GM23248 (cell line): ENCODE results near the gene CTNNAL1. TPM values are rescaled to one million over a fixed set of nuclear protein-coding genes. Genes with fewer than 3 reads are reported as not detected.

Source experiments
- DNase-seq: peaks from one replicate; pipeline ENCODE4 v3.0.0-alpha.2; 2015
- H2AFZ ChIP-seq: fragments of 200-600 bp; sonication (generic); 2 replicates; pipeline ENCODE4 v1.6.1; 2016; ENCODE audit warnings: antibody characterized with exemption
- H3F3A ChIP-seq: fragments of 200-600 bp; sonication (generic); 2 replicates; pipeline ENCODE4 v1.6.1; 2016; ENCODE audit warnings: mild to moderate bottlenecking, antibody characterized with exemption, mixed run types; ENCODE audit not compliant: insufficient read depth
- H3K27ac ChIP-seq: fragments of 200-600 bp; sonication (generic); 2 replicates; pipeline ENCODE4 v1.5.1; 2016; ENCODE audit warnings: mild to moderate bottlenecking
- H3K27me3 ChIP-seq: fragments of 200-600 bp; sonication (generic); replicated peaks from 2 replicates; pipeline ENCODE4 v1.6.1; 2016; ENCODE audit warnings: mild to moderate bottlenecking; ENCODE audit not compliant: insufficient read depth
- H3K36me3 ChIP-seq: fragments of 200-600 bp; sonication (generic); 2 replicates; pipeline ENCODE4 v1.6.1; 2016; ENCODE audit warnings: low read depth, mild to moderate bottlenecking
- H3K4me1 ChIP-seq: fragments of 200-600 bp; sonication (generic); 2 replicates; pipeline ENCODE4 v1.6.1; 2016; ENCODE audit warnings: mild to moderate bottlenecking; ENCODE audit not compliant: insufficient read depth
- H3K4me2 ChIP-seq: fragments of 200-600 bp; sonication (generic); one replicate; pipeline ENCODE4 v1.6.1; 2016; ENCODE audit warnings: mild to moderate bottlenecking; ENCODE audit not compliant: unreplicated experiment
- H3K4me3 ChIP-seq: fragments of 200-600 bp; sonication (generic); 2 replicates; pipeline ENCODE4 v1.5.1; 2016; ENCODE audit warnings: mild to moderate bottlenecking
- H3K79me2 ChIP-seq: fragments of 200-600 bp; sonication (generic); 2 replicates; pipeline ENCODE4 v1.6.1; 2016; ENCODE audit warnings: mild to moderate bottlenecking; ENCODE audit not compliant: insufficient read depth
- H3K9ac ChIP-seq: fragments of 200-600 bp; sonication (generic); 2 replicates; pipeline ENCODE4 v1.6.1; 2016; ENCODE audit warnings: mild to moderate bottlenecking
- H3K9me2 ChIP-seq: fragments of 200-600 bp; sonication (generic); 2 replicates; pipeline ENCODE4 v1.6.1; 2016; ENCODE audit warnings: mixed run types, mild to moderate bottlenecking, moderate library complexity; ENCODE audit not compliant: insufficient read depth
- H3K9me3 ChIP-seq: fragments of 200-600 bp; sonication (generic); one replicate; pipeline ENCODE4 v1.6.1; 2017; ENCODE audit warnings: low read depth
- H4K20me1 ChIP-seq: fragments of 200-600 bp; sonication (generic); 2 replicates; pipeline ENCODE4 v1.6.0; 2016; ENCODE audit not compliant: insufficient read depth
- EZH2 ChIP-seq: fragments of 200-600 bp; sonication (generic); IDR thresholded peaks from 2 replicates; pipeline ENCODE4 v1.6.1; 2018; ENCODE audit warnings: antibody characterized with exemption, mild to moderate bottlenecking; ENCODE audit not compliant: insufficient read depth, poor library complexity, severe bottlenecking
- EZH2phosphoT487 ChIP-seq: fragments of 200-600 bp; sonication (generic); IDR thresholded peaks from 2 replicates; pipeline ENCODE4 v1.6.1; 2018; ENCODE audit warnings: antibody characterized with exemption, moderate library complexity, mild to moderate bottlenecking, low read depth; ENCODE audit not compliant: insufficient read depth
- WGBS, 2 experiments: methylation state at CpG; one replicate each; pipeline ENCODE4 v1.1.6; 2015 to 2017; ENCODE audit warnings: low lambda C conversion rate in 2 of 2, low coverage in 1 of 2; ENCODE audit errors: missing lambda C conversion rate in 2 of 2; 5-methylcytosine and 5-hydroxymethylcytosine counted together
- in situ Hi-C: fragments of 300-500 bp; cut with MboI; formaldehyde crosslinking; loops from 2 replicates; pipeline ENCODE4 v1.15.0; 2020
- polyA plus RNA-seq: library from polyadenylated mRNA; unstranded; fragments of >200 nt; fragmentation: Nextera tagmentation; extraction: Ambion mirVana; gene quantifications from 2 replicates; pipeline ENCODE4 v1.2.1, GENCODE V29; 2016
- total RNA-seq: library from RNA; depleted of rRNA; stranded (reverse); fragments of >200 nt; shearing (Covaris generic); gene quantifications from 2 replicates; pipeline ENCODE4 v1.2.3, GENCODE V29; 2014

The CTNNAL1 gene
- total and polyA plus RNA-seq, 2 experiments from 2014 or later: 97.9 to 119 TPM

DNA sequence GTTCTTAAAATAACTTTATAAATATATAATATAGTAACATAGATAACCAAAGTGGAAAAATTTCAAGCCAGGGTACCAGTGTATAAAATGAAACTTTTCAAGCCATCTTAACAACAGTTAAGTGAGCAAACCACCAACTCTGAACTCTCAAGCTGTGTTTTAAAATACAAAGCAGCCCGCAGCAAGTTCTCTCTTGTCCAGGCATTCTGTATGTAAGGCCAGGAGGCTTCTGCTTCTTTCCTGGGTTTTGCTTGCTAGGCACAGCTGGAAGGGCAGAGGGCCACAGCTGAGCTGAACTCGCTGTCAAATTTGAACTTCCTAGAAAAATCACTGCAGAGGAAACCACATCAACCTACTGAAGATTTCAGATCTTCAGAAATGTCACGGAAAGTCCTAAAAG is 6.8 kb upstream of the CTNNAL1 start:
- TF ChIP-seq EZH2 (no peak), EZH2phosphoT487 (no peak)
- 95 to 97% methylated on average over 3 of the region's 3 CpGs for WGBS, 2 experiments
- H3K27ac ChIP-seq: no peak overlapping the region
- no peak overlapping the region for H2AFZ ChIP-seq
- no peaks in the 10 kb centered on the region for H3K4me1 ChIP-seq
- no peaks in the 10 kb centered on the region for H4K20me1 ChIP-seq
- H3K4me2 ChIP-seq: no peak overlapping the region
- H3K36me3 ChIP-seq: peaks cover 7% of the 10 kb centered on the region; the same call in 1 of the 2 replicates
- H3K9me3 ChIP-seq: no peaks in the 10 kb centered on the region
- H3K79me2 ChIP-seq: no peaks in the 10 kb centered on the region
- H3K9ac ChIP-seq: no peak overlapping the region
- no peaks in the 10 kb centered on the region for H3K9me2 ChIP-seq
- DNase-seq: no peak
- in situ Hi-C loops: no loop called here
- H3K4me3 ChIP-seq: no peak overlapping the region
- peaks cover 10% of the 10 kb centered on the region; the same call in 1 of the 2 replicates for H3F3A ChIP-seq
- no peaks in the 10 kb centered on the region for H3K27me3 ChIP-seq

DNA sequence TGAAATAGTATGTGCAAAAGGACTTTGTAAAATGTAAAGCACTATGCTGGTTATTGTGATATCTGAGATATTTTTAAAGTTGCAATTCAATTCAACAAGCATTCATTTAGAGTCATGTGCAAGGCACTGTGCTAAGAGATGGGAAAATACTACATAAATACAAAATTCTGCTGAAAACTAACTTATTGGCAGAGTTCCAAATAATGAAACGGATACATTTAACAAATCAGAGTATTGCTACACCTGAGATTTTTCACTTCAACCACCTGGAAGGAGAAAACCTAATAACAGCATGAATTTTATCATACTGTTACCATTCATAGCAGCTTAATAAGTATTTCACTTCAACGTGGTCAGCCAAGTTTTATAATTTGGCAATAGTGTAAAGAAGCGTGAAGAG is 6.1 kb upstream of the CTNNAL1 start:
- no peak for TF ChIP-seq EZH2
- no peak for TF ChIP-seq EZH2phosphoT487

DNA sequence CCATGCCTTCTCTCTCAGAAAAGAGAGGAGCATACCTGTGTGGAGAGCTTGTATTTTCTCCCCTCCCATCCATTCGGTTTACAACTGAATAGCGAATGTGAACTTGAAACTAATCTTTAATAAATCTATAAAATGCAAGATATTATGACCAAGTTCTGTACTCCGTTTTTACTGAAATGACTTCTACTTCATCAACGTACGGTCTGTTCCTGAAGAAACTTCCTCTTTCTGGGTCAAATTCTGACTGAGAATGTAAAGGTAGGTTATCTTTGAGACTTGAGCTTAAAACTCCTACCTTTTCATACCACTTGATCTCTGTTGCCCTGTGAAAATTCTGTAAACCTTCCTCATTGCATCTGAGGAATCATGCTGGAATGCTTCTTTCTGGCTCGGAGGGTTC is 4.2 kb upstream of the CTNNAL1 start:
- no peak overlapping the region for H2AFZ ChIP-seq
- H3K4me1 ChIP-seq: peaks cover 13% of the 10 kb centered on the region
- H3K9me2 ChIP-seq: no peaks in the 10 kb centered on the region
- no peak overlapping the region for H3K4me3 ChIP-seq
- WGBS, 2 experiments: 98 to 99% methylated on average over 6 of the region's 6 CpGs
- no peak for TF ChIP-seq EZH2phosphoT487
- TF ChIP-seq EZH2: no peak
- H3K79me2 ChIP-seq: no peaks in the 10 kb centered on the region
- no peak overlapping the region for H3K9ac ChIP-seq
- H3F3A ChIP-seq: peaks cover 23% of the 10 kb centered on the region
- no peaks in the 10 kb centered on the region for H3K27me3 ChIP-seq
- DNase-seq: no peak
- in situ Hi-C loops: no loop called here
- peaks cover 7% of the 10 kb centered on the region; the same call in 1 of the 2 replicates for H3K36me3 ChIP-seq
- H3K4me2 ChIP-seq: no peak overlapping the region
- H4K20me1 ChIP-seq: no peaks in the 10 kb centered on the region
- H3K9me3 ChIP-seq: no peaks in the 10 kb centered on the region
- H3K27ac ChIP-seq: no peak overlapping the region

More for the DNA sequence above, 6.1 kb upstream of the CTNNAL1 start:
- no peak for DNase-seq
- WGBS, 2 experiments: 92 to 95% methylated on average over 3 of the region's 3 CpGs
- H3F3A ChIP-seq: peaks cover 15% of the 10 kb centered on the region
- H3K4me3 ChIP-seq: no peak overlapping the region
- H3K36me3 ChIP-seq: peaks cover 7% of the 10 kb centered on the region; the same call in 1 of the 2 replicates
- H2AFZ ChIP-seq: no peak overlapping the region
- H3K79me2 ChIP-seq: no peaks in the 10 kb centered on the region
- H3K4me1 ChIP-seq: peaks cover 5% of the 10 kb centered on the region
- H3K27me3 ChIP-seq: no peaks in the 10 kb centered on the region
- H3K9me2 ChIP-seq: no peaks in the 10 kb centered on the region
- H3K4me2 ChIP-seq: no peak overlapping the region
- no peak overlapping the region for H3K27ac ChIP-seq
- H3K9me3 ChIP-seq: no peaks in the 10 kb centered on the region
- no peaks in the 10 kb centered on the region for H4K20me1 ChIP-seq
- in situ Hi-C loops: no loop called here
- H3K9ac ChIP-seq: no peak overlapping the region

DNA sequence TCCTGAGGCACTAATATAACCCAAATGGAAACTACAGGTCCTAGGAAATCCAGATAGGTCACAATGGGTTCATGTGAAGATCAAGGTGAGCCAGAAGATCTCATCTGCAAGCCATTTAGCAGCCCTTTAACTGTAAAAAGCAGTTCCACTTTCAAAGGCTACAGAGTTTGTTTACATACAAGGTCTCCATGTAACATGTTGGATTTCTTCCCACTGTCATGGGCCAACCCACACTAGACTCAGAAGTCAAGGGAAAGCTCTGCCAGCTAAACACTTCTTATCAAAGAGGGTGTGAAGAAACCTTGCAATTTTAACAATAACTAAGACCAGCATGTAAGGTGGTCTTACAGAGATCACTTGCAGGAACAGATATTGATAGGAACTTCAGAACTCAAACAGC is 3.8 kb upstream of the CTNNAL1 start:
- Histone ChIP-seq H3K36me3 (peaks cover 7% of the 10 kb centered on the region; the same call in 1 of the 2 replicates), H3K27ac (no peak overlapping the region), H3K27me3 (no peaks in the 10 kb centered on the region), H3K4me3 (no peak overlapping the region), H3K9me3 (no peaks in the 10 kb centered on the region), H3K9me2 (no peaks in the 10 kb centered on the region), H3K79me2 (no peaks in the 10 kb centered on the region), H3K4me2 (no peak overlapping the region), H4K20me1 (no peaks in the 10 kb centered on the region), H3K9ac (no peak overlapping the region), H2AFZ (no peak overlapping the region), H3F3A (peaks cover 24% of the 10 kb centered on the region), H3K4me1 (peaks cover 14% of the 10 kb centered on the region)
- no peak for DNase-seq
- TF ChIP-seq EZH2 (no peak), EZH2phosphoT487 (no peak)
- in situ Hi-C loops: no loop called here

DNA sequence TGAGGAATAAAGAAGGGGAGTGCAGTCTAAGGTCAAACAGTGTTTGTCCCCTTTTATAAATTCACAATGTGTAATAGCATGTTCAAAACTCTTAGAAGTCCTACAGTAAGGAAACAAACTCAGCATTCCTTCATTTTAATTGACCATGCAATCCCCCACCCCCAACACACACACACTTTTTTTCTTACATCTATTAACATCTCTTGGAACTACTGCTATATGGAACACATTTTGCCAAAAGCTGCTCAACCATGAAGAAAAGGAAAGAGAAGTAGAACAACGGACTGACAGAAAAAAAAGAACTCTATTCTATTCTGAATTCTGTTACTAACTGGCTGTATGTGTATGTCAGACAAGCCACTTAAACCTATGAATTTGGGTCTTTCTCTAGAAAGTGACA is 2.8 kb upstream of the CTNNAL1 start:
- Histone ChIP-seq H3K4me3 (no peak overlapping the region), H3K79me2 (0 out of 2 replicates have a peak, but pooled peaks cover 5% of the 10 kb centered on the region), H4K20me1 (no peaks in the 10 kb centered on the region), H3F3A (peaks cover 33% of the 10 kb centered on the region), H3K9me3 (no peaks in the 10 kb centered on the region), H3K4me1 (peaks cover 23% of the 10 kb centered on the region), H3K36me3 (peaks cover 7% of the 10 kb centered on the region; the same call in 1 of the 2 replicates), H3K9me2 (no peaks in the 10 kb centered on the region), H3K4me2 (no peak overlapping the region), H2AFZ (no peak overlapping the region), H3K27ac (no peak overlapping the region), H3K9ac (no peak overlapping the region), H3K27me3 (no peaks in the 10 kb centered on the region)
- in situ Hi-C loops: no loop called here
- WGBS, 2 experiments: 69 to 75% methylated on average over 1 of the region's 1 CpG
- no peak for DNase-seq
- TF ChIP-seq EZH2: no peak
- TF ChIP-seq EZH2phosphoT487: no peak
